GM12875 (cell line): Measurements from ENCODE around the gene TIMM22.
"Not testable (repeated sequence)": the region's sequence is repeated elsewhere in the genome, so short reads cannot be mapped to it uniquely, and the experiment has no call there.

ENCODE experiments used
- H3K4me3 ChIP-seq: one replicate; pipeline ENCODE4 v1.5.1; 2011; ENCODE audit warnings: low read depth, low read length, control low read depth
- CTCF ChIP-seq: IDR thresholded peaks from 2 replicates; pipeline ENCODE4 v1.5.1; 2011; ENCODE audit warnings: low read depth, mild to moderate bottlenecking, control low read depth, inconsistent platforms, low read length, moderate library complexity, borderline replicate concordance; ENCODE audit not compliant: insufficient read depth

TIMM22 gene

DNA sequence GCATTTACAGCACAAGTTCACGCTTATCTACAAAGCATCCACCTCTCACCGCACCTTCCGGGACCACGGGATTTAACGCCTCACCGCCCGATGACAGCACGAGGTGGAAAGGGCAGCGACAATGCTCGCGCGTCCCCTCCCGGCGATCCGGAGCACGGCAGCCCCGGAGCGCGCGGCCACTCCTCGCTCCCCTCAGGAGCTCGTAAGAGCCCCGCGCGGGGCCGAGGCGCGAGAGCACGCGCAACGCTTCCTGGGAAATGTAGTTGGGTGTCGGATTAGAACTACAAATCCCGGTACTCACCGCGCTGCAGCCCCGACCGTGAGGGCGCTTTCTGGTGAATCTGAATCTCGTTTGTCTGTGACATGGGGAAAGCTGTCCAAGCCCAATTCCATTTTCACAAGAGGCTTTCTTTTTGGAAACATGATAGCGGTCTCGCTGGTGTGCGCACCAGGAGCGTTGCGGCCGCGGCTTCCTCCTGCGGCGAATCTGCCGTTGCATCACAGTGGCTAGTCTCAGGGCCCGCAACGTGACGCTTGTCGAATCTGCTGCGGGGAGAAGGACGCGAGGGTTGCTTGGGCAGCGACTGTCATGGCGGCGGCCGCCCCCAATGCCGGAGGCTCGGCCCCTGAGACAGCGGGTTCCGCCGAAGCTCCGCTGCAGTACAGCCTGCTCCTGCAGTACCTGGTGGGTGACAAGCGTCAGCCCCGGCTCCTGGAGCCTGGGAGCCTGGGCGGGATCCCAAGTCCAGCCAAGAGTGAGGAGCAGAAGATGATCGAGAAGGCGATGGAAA lies at the start of gene TIMM22:
Gene TIMM22, plus strand, starts transcription at position 576 of the 791 bp plus-strand sequence. Its CDS starts 14 bp downstream, at position 590.
- peak within 1 kb of the TSS; percentile 91 for H3K4me3 ChIP-seq
- peak; percentile 95 for TF ChIP-seq CTCF

GRCh38 chr17:948284-948852 lies 48.6 kb upstream of the TIMM22 start:
- no peak for TF ChIP-seq CTCF
- H3K4me3 ChIP-seq, result no peak overlapping the region

DNA sequence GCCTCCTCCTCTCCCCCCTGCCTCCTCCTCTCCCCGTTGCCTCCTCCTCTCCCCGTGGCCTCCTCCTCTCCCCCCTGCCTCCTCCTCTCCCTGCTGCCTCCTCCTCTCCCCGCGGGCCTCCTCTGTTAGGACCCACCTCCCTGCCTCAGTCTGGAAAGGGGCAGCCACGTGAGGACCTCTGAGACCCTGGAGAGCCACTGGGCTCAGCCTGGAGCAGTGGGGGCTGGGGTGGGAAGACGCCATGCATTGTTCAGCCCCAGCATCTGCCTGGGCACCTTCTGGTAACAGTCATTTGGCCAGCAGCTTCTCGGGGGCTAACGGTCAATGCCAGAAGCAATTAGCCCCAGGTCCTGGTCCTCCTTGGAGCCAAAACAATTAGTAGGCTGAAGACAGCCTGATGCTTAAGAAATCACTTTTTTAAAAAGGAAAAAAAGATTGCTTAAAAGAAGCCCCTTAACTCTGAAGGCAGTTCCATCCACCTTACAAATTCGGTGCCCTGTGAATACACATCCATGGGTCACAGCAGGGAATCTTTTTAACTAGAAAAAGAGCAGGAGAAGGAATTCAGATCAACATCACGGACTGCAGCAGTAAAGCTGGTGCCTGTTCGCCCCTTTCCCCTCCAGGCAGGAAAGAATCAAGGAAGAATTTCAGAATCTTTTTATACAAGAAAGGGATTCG lies 47.2 kb upstream of the TIMM22 start:
- no peak overlapping the region for H3K4me3 ChIP-seq
- no peak for TF ChIP-seq CTCF

DNA sequence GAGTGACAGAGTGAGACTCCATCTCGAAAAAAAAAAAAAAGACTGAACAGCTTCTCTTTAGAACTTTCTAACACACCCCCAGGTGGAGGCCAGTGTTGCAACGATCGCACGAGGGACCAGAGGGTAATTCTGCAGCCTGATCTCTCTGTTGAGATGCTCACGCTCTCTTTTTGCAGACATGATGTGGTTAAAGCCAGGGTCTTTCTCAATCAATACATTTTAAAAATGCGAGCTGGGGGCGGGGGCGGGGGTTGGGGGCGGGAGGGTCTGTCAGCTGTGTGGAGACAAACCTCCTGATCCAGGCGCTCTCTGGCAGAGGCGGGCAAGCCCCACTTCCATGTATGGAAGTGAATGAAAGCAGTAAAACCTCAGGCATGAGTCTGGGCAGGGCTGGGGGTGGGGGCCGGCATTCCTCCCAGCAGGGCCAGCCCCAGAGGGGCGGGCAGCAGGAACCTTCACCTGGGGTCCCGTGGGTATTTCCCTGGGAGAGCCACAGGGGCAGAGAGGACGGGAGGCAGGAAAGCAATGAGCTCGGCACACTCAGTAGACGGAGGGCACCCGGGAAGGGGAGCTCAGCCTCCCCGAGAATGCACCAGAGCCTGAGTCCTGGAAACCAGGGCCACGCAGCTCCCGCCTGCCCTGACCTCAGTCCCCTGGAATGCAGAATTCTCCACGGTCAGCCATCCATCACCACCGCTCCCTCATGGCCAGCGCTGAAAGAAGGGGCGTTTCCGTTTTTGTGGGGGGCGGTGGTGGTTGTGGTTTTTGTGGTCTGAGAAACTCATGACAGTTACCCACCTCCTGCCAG lies 45.4 kb upstream of the TIMM22 start:
- H3K4me3 ChIP-seq, result no peak overlapping the region

DNA sequence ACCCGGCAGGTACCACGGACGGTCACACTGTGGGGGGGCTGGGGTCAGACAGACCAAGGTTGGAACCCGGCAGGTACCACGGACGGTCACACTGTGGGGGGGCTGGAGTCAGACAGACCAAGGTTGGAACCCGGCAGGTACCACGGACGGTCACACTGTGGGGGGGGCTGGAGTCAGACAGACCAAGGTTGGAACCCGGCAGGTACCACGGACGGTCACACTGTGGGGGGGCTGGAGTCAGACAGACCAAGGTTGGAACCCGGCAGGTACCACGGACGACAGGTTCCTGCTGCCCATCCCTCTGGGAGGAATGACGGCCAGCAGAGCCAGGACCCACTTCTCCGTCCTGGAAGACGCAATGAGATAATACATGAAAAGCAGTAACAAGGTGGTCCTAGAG lies 44.3 kb upstream of the TIMM22 start:
- H3K4me3 ChIP-seq, result not testable (repeated sequence)

More for the DNA sequence above, 45.4 kb upstream of the TIMM22 start:
- TF ChIP-seq CTCF, result no peak

GRCh38 chr17:953767-954166 lies 43.2 kb upstream of the TIMM22 start:
- no peak for TF ChIP-seq CTCF
- H3K4me3 ChIP-seq, result no peak overlapping the region
